RWPE1 (cell line): ENCODE measurements around the gene RBKS.

Experiments used
- CTCF ChIA-PET: fragments of 350-600 bp; sonication (Branson Sonifier 250); formaldehyde crosslinking; extraction: SDS; loops from one replicate; lab custom pipeline; 2021; lab: Yijun Ruan, JAX
- POLR2A ChIA-PET: fragments of 400-600 bp; formaldehyde crosslinking; extraction: SDS; loops from one replicate; lab custom pipeline; 2020; ENCODE audit warnings: antibody characterized with exemption; ENCODE audit not compliant: low non-redundant PET; lab: Yijun Ruan, JAX
- DNase-seq: peaks from one replicate; pipeline ENCODE4 v3.0.0; 2012; ENCODE audit warnings: low spot score
- H3K27ac ChIP-seq: fragments of 450-650 bp; 2 replicates; pipeline ENCODE4 v1.5.1; 2017
- TF ChIP-seq, protein P1 (sequence below): fragments of 450-650 bp; conservative IDR thresholded peaks from 2 replicates; pipeline ENCODE4 v1.5.1; 2017; ENCODE audit warnings: low read depth, mild to moderate bottlenecking

The RBKS gene

DNA sequence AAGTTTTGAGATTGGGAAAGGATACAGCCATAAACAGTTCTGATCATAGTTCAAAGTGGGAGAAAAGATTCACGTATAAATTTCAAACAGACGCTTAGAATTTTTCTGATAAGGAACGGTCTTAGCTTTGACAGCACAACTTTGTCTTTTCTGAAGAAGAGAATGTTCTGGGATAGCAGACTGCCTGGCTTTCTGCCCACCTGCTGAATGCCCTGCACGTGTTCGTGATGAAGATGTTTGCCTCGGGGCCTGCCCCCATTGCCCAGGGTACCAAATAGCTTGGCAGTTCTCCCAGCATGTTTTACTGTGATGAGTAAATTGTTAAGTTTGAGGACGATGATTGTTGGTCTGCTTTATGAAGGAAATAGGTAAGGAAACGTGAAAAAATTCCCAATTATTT, 114.1 kb downstream of the RBKS start:
- POLR2A ChIA-PET, result no interaction called here
- peak; percentile 83 for DNase-seq
- TF ChIP-seq, protein P1, sequence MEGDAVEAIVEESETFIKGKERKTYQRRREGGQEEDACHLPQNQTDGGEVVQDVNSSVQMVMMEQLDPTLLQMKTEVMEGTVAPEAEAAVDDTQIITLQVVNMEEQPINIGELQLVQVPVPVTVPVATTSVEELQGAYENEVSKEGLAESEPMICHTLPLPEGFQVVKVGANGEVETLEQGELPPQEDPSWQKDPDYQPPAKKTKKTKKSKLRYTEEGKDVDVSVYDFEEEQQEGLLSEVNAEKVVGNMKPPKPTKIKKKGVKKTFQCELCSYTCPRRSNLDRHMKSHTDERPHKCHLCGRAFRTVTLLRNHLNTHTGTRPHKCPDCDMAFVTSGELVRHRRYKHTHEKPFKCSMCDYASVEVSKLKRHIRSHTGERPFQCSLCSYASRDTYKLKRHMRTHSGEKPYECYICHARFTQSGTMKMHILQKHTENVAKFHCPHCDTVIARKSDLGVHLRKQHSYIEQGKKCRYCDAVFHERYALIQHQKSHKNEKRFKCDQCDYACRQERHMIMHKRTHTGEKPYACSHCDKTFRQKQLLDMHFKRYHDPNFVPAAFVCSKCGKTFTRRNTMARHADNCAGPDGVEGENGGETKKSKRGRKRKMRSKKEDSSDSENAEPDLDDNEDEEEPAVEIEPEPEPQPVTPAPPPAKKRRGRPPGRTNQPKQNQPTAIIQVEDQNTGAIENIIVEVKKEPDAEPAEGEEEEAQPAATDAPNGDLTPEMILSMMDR, result no peak
- CTCF ChIA-PET, result interaction anchor here (0.6 to 1.3 kb wide), 3 partner anchors 72 to 546 kb away, joined by 3 read pairs; no protein-coding TSS in a partner anchor
- H3K27ac ChIP-seq, result peak overlapping the region; percentile 79

DNA sequence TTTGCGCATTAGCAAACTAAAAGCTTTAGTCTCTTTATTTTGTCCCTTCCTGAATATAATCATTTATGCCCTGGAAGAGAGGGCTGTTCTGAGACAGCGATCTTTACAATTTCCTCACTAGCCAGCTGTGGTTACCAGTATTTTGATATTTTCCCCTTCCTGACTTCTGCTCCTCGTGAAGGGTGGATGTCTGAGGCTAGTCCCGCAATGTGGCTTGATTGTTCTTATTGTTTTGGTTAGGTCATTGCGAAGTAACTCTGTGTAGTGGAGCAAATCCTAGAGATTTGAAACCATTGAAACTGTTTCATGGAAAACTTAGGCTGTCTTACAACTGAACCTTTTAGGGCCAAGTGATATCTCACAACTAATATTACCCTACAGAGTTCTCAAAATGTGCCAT, 116.2 kb downstream of the RBKS start:
- POLR2A ChIA-PET, result no interaction called here
- CTCF ChIA-PET, result no interaction called here
- no peak for DNase-seq
- H3K27ac ChIP-seq, result no peak overlapping the region
- TF ChIP-seq, protein P1, result no peak

DNA sequence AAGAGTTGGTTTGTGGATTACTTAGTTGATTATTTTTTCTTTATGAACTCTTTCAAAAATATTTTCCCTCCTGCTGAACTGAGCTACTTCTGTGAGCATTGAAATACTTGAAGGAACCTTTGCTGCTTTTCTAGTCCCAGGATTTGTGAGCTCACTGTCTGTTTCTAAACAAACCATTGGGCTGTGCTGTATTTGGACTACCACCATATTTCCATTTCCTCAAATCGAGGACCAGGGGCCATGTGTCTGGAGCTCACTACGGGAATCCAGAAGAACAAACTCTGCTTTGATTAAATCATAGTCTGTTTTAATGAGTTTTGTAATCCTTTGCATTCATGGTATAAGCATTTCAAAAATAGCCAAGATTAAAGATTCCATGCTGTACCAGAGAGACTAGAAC, 117.4 kb downstream of the RBKS start:
- H3K27ac ChIP-seq, result no peak overlapping the region
- TF ChIP-seq, protein P1, result no peak
- DNase-seq, result no peak
- POLR2A ChIA-PET, result interaction anchor here (0.6 kb wide), 1 partner anchor 41 kb away, joined by 3 read pairs; no protein-coding TSS in a partner anchor
- CTCF ChIA-PET, result interaction anchor here (0.5 to 1.2 kb wide), 4 partner anchors 20 to 90 kb away, joined by 3 to 7 read pairs (median 4); no protein-coding TSS in a partner anchor

DNA sequence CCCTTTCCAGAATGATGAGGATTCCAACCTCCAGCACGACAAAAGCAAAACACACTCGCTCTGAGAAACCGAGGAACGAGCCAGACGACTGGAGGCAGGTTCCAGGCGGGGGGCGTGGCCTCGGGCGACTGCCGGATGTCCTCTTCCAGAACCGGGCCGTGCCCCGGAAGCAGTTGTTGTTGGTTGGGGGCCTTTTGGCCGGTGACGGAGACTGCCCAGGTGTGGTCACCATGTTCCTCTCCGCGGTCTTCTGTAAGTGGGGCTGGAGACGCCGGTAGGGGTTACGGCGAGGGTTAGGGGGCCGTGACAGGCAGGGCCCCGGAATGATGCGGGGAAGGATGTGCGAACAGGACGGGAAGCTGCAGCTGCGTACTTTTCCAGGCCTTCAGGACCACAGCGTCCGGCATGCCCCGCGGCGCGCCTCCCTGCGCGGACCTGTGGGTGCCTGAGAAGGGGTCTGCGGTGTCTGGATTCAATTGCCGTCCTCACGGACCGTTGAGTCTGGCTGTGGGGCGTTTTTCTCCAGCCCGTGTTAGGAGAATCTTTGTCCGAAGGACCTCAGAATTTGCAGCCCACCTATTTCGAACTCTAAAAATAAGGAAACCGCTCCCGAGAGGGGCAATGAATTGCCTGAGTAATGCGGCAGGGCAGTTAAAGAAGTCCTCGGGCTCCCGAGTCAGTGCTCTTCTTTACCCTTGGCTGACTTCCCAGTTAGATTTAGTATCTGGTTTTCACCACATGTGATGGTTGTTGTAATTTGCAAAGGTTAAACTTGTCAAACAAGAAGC, 118.4 kb downstream of the RBKS start, which contains the start of gene MRPL33:
MRPL33 (plus strand) TSS at position 172 of the 788 bp plus-strand sequence; CDS start at position 231, 59 bp downstream.
- DNase-seq, result peak; percentile 96
- ChIA-PET CTCF (no interaction called here), POLR2A (interaction anchor here (0.6 to 0.7 kb wide), 2 partner anchors 42 to 625 kb away, joined by 3 read pairs; no protein-coding TSS in a partner anchor)
- TF ChIP-seq, protein P1, result no peak
- H3K27ac ChIP-seq, result peak within 1 kb of the TSS; percentile 86

GRCh38 chr2:27771202-27771547, 119.0 kb downstream of the RBKS start:
- peak overlapping the region; percentile 86 for H3K27ac ChIP-seq
- CTCF ChIA-PET, result no interaction called here
- no peak for DNase-seq
- TF ChIP-seq, protein P1, result no peak
- POLR2A ChIA-PET, result no interaction called here

- POLR2A ChIA-PET, result no interaction called here
- no peak for DNase-seq
- TF ChIP-seq, protein P1, result no peak
- CTCF ChIA-PET, result no interaction called here
- no peak overlapping the region for H3K27ac ChIP-seq
These were observed 123.9 kb downstream of the RBKS start for GRCh38 chr2:27766287-27766661.
